CD8-positive, alpha-beta memory T cell (primary cell): ENCODE measurements around the gene SEPTIN5. TPM values are rescaled to one million over a fixed set of nuclear protein-coding genes. Genes with fewer than 3 reads are reported as not detected.
A peak's percentile ranks its signal among the peaks of the same experiment; 100 is the strongest.
"Not testable (repeated sequence)": the region's sequence is repeated elsewhere in the genome, so short reads cannot be mapped to it uniquely, and the experiment has no call there.

ENCODE experiments used
- CTCF ChIA-PET: fragments of 350-600 bp; sonication (Branson Sonifier 250); formaldehyde crosslinking; loops from one replicate; lab custom pipeline; 2021; ENCODE audit warnings: antibody characterized with exemption; lab: Charles Lee
- POLR2A ChIA-PET: fragments of 350-600 bp; sonication (Branson Sonifier 250); formaldehyde crosslinking; loops from one replicate; lab custom pipeline; 2021; ENCODE audit warnings: antibody characterized with exemption; lab: Charles Lee
- DNase-seq, 5 donors: peaks; one replicate each; pipeline versions ENCODE4 v3.0.0 to v3.0.0-alpha.2; 2020 to 2022; ENCODE audit warnings: mixed read lengths in 1 of 5
- H3K27ac ChIP-seq: one replicate; pipeline ENCODE4 v1.7.0; 2013; ENCODE audit warnings: low read depth, mild to moderate bottlenecking, low read length, moderate library complexity
- H3K27me3 ChIP-seq: 2 replicates; pipeline ENCODE4 v1.7.0; 2013; ENCODE audit warnings: low read length, mild to moderate bottlenecking; ENCODE audit not compliant: insufficient read depth, poor library complexity, severe bottlenecking
- H3K36me3 ChIP-seq: 2 replicates; pipeline ENCODE4 v1.7.0; 2013; ENCODE audit warnings: mild to moderate bottlenecking, low read length, moderate library complexity; ENCODE audit not compliant: insufficient read depth
- H3K4me1 ChIP-seq: 2 replicates; pipeline ENCODE4 v1.7.0; 2013; ENCODE audit warnings: mild to moderate bottlenecking, low read length, moderate library complexity; ENCODE audit not compliant: insufficient read depth
- H3K4me3 ChIP-seq: 2 replicates; pipeline ENCODE4 v1.7.0; 2013; ENCODE audit warnings: mild to moderate bottlenecking, low read length
- H3K9me3 ChIP-seq: 2 replicates; pipeline ENCODE4 v1.7.0; 2013; ENCODE audit warnings: mild to moderate bottlenecking, low read length
- H3K27ac Mint-ChIP-seq, 8 donors: one replicate each; pipeline ENCODE4 v1.8.0; 2020 to 2021; ENCODE audit warnings: mixed read lengths in 8 of 8, mild to moderate bottlenecking in 6 of 8, inconsistent platforms in 3 of 8, moderate library complexity in 3 of 8
- H3K27me3 Mint-ChIP-seq, 2 donors: one replicate each; pipeline ENCODE4 v1.8.0; 2020 to 2021; ENCODE audit warnings: mixed read lengths in 2 of 2, mild to moderate bottlenecking in 1 of 2, moderate library complexity in 1 of 2
- H3K36me3 Mint-ChIP-seq, 3 donors: one replicate each; pipeline ENCODE4 v1.8.0; 2020 to 2021; ENCODE audit warnings: mixed read lengths in 3 of 3, inconsistent platforms in 1 of 3, mild to moderate bottlenecking in 1 of 3
- H3K4me1 Mint-ChIP-seq, 3 donors: one replicate each; pipeline ENCODE4 v1.8.0; 2020 to 2021; ENCODE audit warnings: mixed read lengths in 3 of 3, inconsistent platforms in 1 of 3, mild to moderate bottlenecking in 1 of 3
- H3K4me3 Mint-ChIP-seq, 7 donors: one replicate each; pipeline ENCODE4 v1.8.0; 2020 to 2021; ENCODE audit warnings: mixed read lengths in 7 of 7, mild to moderate bottlenecking in 6 of 7, moderate library complexity in 4 of 7, inconsistent platforms in 2 of 7
- H3K9me3 Mint-ChIP-seq, 5 donors: one replicate each; pipeline ENCODE4 v1.8.0; 2020 to 2022; ENCODE audit warnings: mixed read lengths in 5 of 5, mild to moderate bottlenecking in 3 of 5, moderate library complexity in 2 of 5, inconsistent platforms in 1 of 5
- polyA plus RNA-seq: library from polyadenylated mRNA; unstranded; fragments of 300-500 nt; fragmentation: Illumina TruSeq; gene quantifications from one replicate; pipeline ENCODE4 v1.2.3, GENCODE V29; 2021
- total RNA-seq, 2 experiments: library from RNA; stranded (reverse); gene quantifications; one replicate each; pipeline ENCODE4 v1.2.3, GENCODE V29; 2021

Gene SEPTIN5
- total and polyA plus RNA-seq, 3 experiments from 2014 or later = 0.20 to 0.38 TPM; not detected in 1

- peaks cover 9% of the 10 kb centered on the region for H3K27me3 ChIP-seq
- H3K4me3 ChIP-seq = peak within 1 kb of the TSS; percentile 27
- POLR2A ChIA-PET = no interaction called here
- H3K36me3 ChIP-seq = peaks cover 7% of the 10 kb centered on the region
- no peaks in the 10 kb centered on the region for H3K9me3 ChIP-seq
- CTCF ChIA-PET = interaction anchor here (1.2 kb wide), 1 partner anchor 187 kb away, joined by 3 read pairs; no protein-coding TSS in a partner anchor
- peak within 1 kb of the TSS in 5 of 7 donors; percentile 8 to 53 (median 45) for H3K4me3 Mint-ChIP-seq
- no peaks in the 10 kb centered on the region for H3K36me3 Mint-ChIP-seq
- no peaks in the 10 kb centered on the region for H3K9me3 Mint-ChIP-seq
- H3K27me3 Mint-ChIP-seq = peaks cover 14 to 47% of the 10 kb centered on the region in 2 donors
- H3K27ac Mint-ChIP-seq = no peak within 1 kb of the TSS
- H3K27ac ChIP-seq = peak within 1 kb of the TSS; percentile 72
- H3K4me1 ChIP-seq = peaks cover 17% of the 10 kb centered on the region
- H3K4me1 Mint-ChIP-seq = peaks cover 4 to 18% (median 11%) of the 10 kb centered on the region in 3 donors
- DNase-seq = no peak
Observed at GRCh38 chr22:19723232-19723982, 9.1 kb downstream of the SEPTIN5 start, which contains the start of gene GP1BB. Gene GP1BB, plus strand, starts transcription at chr22:19723539. Its CDS starts 31 bp downstream, at chr22:19723570.

GRCh38 chr22:19723983-19724827 lies 9.9 kb downstream of the SEPTIN5 start:
- H3K4me1 Mint-ChIP-seq = peaks cover 4 to 18% (median 10%) of the 10 kb centered on the region in 3 donors
- Histone ChIP-seq H3K4me1 (peaks cover 10% of the 10 kb centered on the region), H3K36me3 (peaks cover 7% of the 10 kb centered on the region), H3K27ac (peak overlapping the region; percentile 67), H3K27me3 (peaks cover 9% of the 10 kb centered on the region), H3K9me3 (no peaks in the 10 kb centered on the region), H3K4me3 (peak overlapping the region; percentile 19)
- H3K27me3 Mint-ChIP-seq = peaks cover 16 to 45% of the 10 kb centered on the region in 2 donors
- no peaks in the 10 kb centered on the region for H3K9me3 Mint-ChIP-seq
- ChIA-PET POLR2A (no interaction called here), CTCF (interaction anchor here (1.2 kb wide), 1 partner anchor 186 kb away, joined by 3 read pairs; no protein-coding TSS in a partner anchor)
- no peaks in the 10 kb centered on the region for H3K36me3 Mint-ChIP-seq
- no peak for DNase-seq
- no peak overlapping the region for H3K27ac Mint-ChIP-seq
- peak overlapping the region in 3 of 7 donors; percentile 49 to 50 (median 50) for H3K4me3 Mint-ChIP-seq

- Histone ChIP-seq H3K4me1 (peaks cover 7% of the 10 kb centered on the region), H3K36me3 (peaks cover under 1% of the 10 kb centered on the region), H3K9me3 (no peaks in the 10 kb centered on the region), H3K27ac (no peak overlapping the region), H3K4me3 (no peak overlapping the region), H3K27me3 (peaks cover 9% of the 10 kb centered on the region)
- peaks cover 4 to 15% (median 8%) of the 10 kb centered on the region in 3 donors for H3K4me1 Mint-ChIP-seq
- H3K36me3 Mint-ChIP-seq = no peaks in the 10 kb centered on the region
- DNase-seq = no peak
- no peak overlapping the region for H3K27ac Mint-ChIP-seq
- peaks cover 11 to 36% of the 10 kb centered on the region in 2 donors for H3K27me3 Mint-ChIP-seq
- H3K4me3 Mint-ChIP-seq = peak overlapping the region in 2 of 7 donors; percentile 50 to 58
- no peaks in the 10 kb centered on the region for H3K9me3 Mint-ChIP-seq
- POLR2A ChIA-PET = no interaction called here
- CTCF ChIA-PET = no interaction called here
Observed at GRCh38 chr22:19724927-19725661, 10.8 kb downstream of the SEPTIN5 start.

GRCh38 chr22:19726064-19726788 lies 11.9 kb downstream of the SEPTIN5 start:
- H3K4me3 ChIP-seq, H3K9me3 Mint-ChIP-seq, H3K36me3 Mint-ChIP-seq, H3K9me3 ChIP-seq, DNase-seq, POLR2A ChIA-PET, H3K36me3 ChIP-seq, H3K27ac ChIP-seq, H3K27me3 ChIP-seq, CTCF ChIA-PET: not testable (repeated sequence)
- peak overlapping the region in 1 of 8 donors; percentile 71 for H3K27ac Mint-ChIP-seq
- peaks cover 4 to 19% (median 9%) of the 10 kb centered on the region in 3 donors for H3K4me1 Mint-ChIP-seq
- H3K4me1 ChIP-seq = peaks cover 16% of the 10 kb centered on the region
- H3K4me3 Mint-ChIP-seq = peak overlapping the region in 1 of 7 donors; percentile 15
- peaks cover 6 to 29% of the 10 kb centered on the region in 2 donors for H3K27me3 Mint-ChIP-seq

- Histone ChIP-seq H3K27me3 (peaks cover 9% of the 10 kb centered on the region), H3K27ac (no peak overlapping the region), H3K4me1 (peaks cover 16% of the 10 kb centered on the region), H3K36me3 (no peaks in the 10 kb centered on the region), H3K4me3 (no peak overlapping the region), H3K9me3 (no peaks in the 10 kb centered on the region)
- Mint-ChIP-seq H3K36me3 (no peaks in the 10 kb centered on the region), H3K27me3 (peaks cover 6 to 22% of the 10 kb centered on the region in 2 donors), H3K9me3 (no peaks in the 10 kb centered on the region), H3K4me3 (no peak overlapping the region), H3K27ac (no peak overlapping the region), H3K4me1 (peaks cover 4 to 19% (median 9%) of the 10 kb centered on the region in 3 donors)
- ChIA-PET CTCF (interaction anchor here (6.5 kb wide), 1 partner anchor 185 kb away, joined by 111 read pairs; no protein-coding TSS in a partner anchor), POLR2A (no interaction called here)
- DNase-seq = no peak
Observed at GRCh38 chr22:19727310-19728150, 13.2 kb downstream of the SEPTIN5 start.

GRCh38 chr22:19728271-19728670 lies 14.0 kb downstream of the SEPTIN5 start:
- no peaks in the 10 kb centered on the region for H3K36me3 Mint-ChIP-seq
- no peak overlapping the region for H3K27ac Mint-ChIP-seq
- H3K4me1 Mint-ChIP-seq = peaks cover under 1 to 15% (median 6%) of the 10 kb centered on the region in 3 donors
- Histone ChIP-seq H3K36me3 (no peaks in the 10 kb centered on the region), H3K27me3 (peaks cover 9% of the 10 kb centered on the region), H3K27ac (no peak overlapping the region), H3K4me3 (no peak overlapping the region), H3K4me1 (peaks cover 9% of the 10 kb centered on the region), H3K9me3 (no peaks in the 10 kb centered on the region)
- H3K9me3 Mint-ChIP-seq = no peaks in the 10 kb centered on the region
- DNase-seq = no peak
- H3K4me3 Mint-ChIP-seq = no peak overlapping the region
- CTCF ChIA-PET = interaction anchor here (6.5 kb wide), 1 partner anchor 184 kb away, joined by 111 read pairs; no protein-coding TSS in a partner anchor
- POLR2A ChIA-PET = no interaction called here
- H3K27me3 Mint-ChIP-seq = peaks cover 6 to 15% of the 10 kb centered on the region in 2 donors
